Activated CD4-positive, alpha-beta T cell treated with anti-CD3 and anti-CD28 coated beads, Interleukin-2, amount 10 ng/mL, durations not matched to agents 7 days and 5 days (primary cell): Measurements from ENCODE around the gene LRGUK. TPM values are rescaled to one million over a fixed set of nuclear protein-coding genes. Genes with fewer than 3 reads are reported as not detected.

Experiments used
- CTCF ChIA-PET: fragments of 350-600 bp; sonication (Branson Sonifier 250); formaldehyde crosslinking; loops from one replicate; lab custom pipeline; 2021; ENCODE audit warnings: antibody characterized with exemption; lab: Charles Lee
- POLR2A ChIA-PET: fragments of 350-600 bp; sonication (Branson Sonifier 250); formaldehyde crosslinking; loops from one replicate; lab custom pipeline; 2021; ENCODE audit warnings: antibody characterized with exemption; lab: Charles Lee
- DNase-seq: peaks from one replicate; pipeline ENCODE4 v3.0.0-alpha.2; 2020
- H3K27ac Mint-ChIP-seq: one replicate; pipeline ENCODE4 v1.8.0; 2021; ENCODE audit warnings: mild to moderate bottlenecking, moderate library complexity, mixed read lengths
- H3K27me3 Mint-ChIP-seq: one replicate; pipeline ENCODE4 v1.8.0; 2021; ENCODE audit warnings: mixed read lengths
- H3K36me3 Mint-ChIP-seq: one replicate; pipeline ENCODE4 v1.8.0; 2021; ENCODE audit warnings: low read depth, mixed read lengths
- H3K4me1 Mint-ChIP-seq: one replicate; pipeline ENCODE4 v1.8.0; 2021; ENCODE audit warnings: mixed read lengths
- H3K4me3 Mint-ChIP-seq: one replicate; pipeline ENCODE4 v1.8.0; 2021; ENCODE audit warnings: mild to moderate bottlenecking, moderate library complexity, mixed read lengths
- H3K9me3 Mint-ChIP-seq: one replicate; pipeline ENCODE4 v1.8.0; 2021; ENCODE audit warnings: mixed read lengths
- total RNA-seq, 2 experiments: library from RNA; stranded (reverse); gene quantifications; one replicate each; pipeline ENCODE4 v1.2.3, GENCODE V29; 2021

The LRGUK gene
- total RNA-seq, 2 experiments from 2014 or later, result 0.17 to 0.25 TPM

- POLR2A ChIA-PET, result no interaction called here
- H3K36me3 Mint-ChIP-seq, result no peaks in the 10 kb centered on the region
- H3K27ac Mint-ChIP-seq, result no peak overlapping the region
- peaks cover 2% of the 10 kb centered on the region for H3K9me3 Mint-ChIP-seq
- DNase-seq, result no peak
- no peak overlapping the region for H3K4me3 Mint-ChIP-seq
- H3K27me3 Mint-ChIP-seq, result no peaks in the 10 kb centered on the region
- CTCF ChIA-PET, result no interaction called here
- no peaks in the 10 kb centered on the region for H3K4me1 Mint-ChIP-seq
These were observed 25.4 kb upstream of the LRGUK start for GRCh38 chr7:134101716-134102115.

GRCh38 chr7:134104166-134104565, 23.0 kb upstream of the LRGUK start:
- no peaks in the 10 kb centered on the region for H3K36me3 Mint-ChIP-seq
- ChIA-PET POLR2A (interaction anchor here (0.6 to 0.7 kb wide), 2 partner anchors 200 to 256 kb away, joined by 3 to 4 read pairs; no protein-coding TSS in a partner anchor), CTCF (no interaction called here)
- no peak for DNase-seq
- H3K4me3 Mint-ChIP-seq, result no peak overlapping the region
- H3K27me3 Mint-ChIP-seq, result no peaks in the 10 kb centered on the region
- H3K4me1 Mint-ChIP-seq, result no peaks in the 10 kb centered on the region
- H3K27ac Mint-ChIP-seq, result no peak overlapping the region
- peaks cover 2% of the 10 kb centered on the region for H3K9me3 Mint-ChIP-seq

- POLR2A ChIA-PET, result no interaction called here
- H3K27me3 Mint-ChIP-seq, result no peaks in the 10 kb centered on the region
- DNase-seq, result no peak
- CTCF ChIA-PET, result no interaction called here
- H3K4me3 Mint-ChIP-seq, result no peak overlapping the region
- peaks cover 2% of the 10 kb centered on the region for H3K9me3 Mint-ChIP-seq
- H3K36me3 Mint-ChIP-seq, result no peaks in the 10 kb centered on the region
- no peak overlapping the region for H3K27ac Mint-ChIP-seq
- H3K4me1 Mint-ChIP-seq, result no peaks in the 10 kb centered on the region
These were observed 21.3 kb upstream of the LRGUK start for GRCh38 chr7:134105841-134106240.

- peaks cover 4% of the 10 kb centered on the region for H3K4me1 Mint-ChIP-seq
- no peak for DNase-seq
- H3K27ac Mint-ChIP-seq, result no peak overlapping the region
- no peaks in the 10 kb centered on the region for H3K27me3 Mint-ChIP-seq
- ChIA-PET CTCF (no interaction called here), POLR2A (no interaction called here)
- H3K36me3 Mint-ChIP-seq, result no peaks in the 10 kb centered on the region
- H3K9me3 Mint-ChIP-seq, result no peaks in the 10 kb centered on the region
- H3K4me3 Mint-ChIP-seq, result no peak overlapping the region
These were observed 18.3 kb upstream of the LRGUK start for GRCh38 chr7:134108802-134109201.

DNA sequence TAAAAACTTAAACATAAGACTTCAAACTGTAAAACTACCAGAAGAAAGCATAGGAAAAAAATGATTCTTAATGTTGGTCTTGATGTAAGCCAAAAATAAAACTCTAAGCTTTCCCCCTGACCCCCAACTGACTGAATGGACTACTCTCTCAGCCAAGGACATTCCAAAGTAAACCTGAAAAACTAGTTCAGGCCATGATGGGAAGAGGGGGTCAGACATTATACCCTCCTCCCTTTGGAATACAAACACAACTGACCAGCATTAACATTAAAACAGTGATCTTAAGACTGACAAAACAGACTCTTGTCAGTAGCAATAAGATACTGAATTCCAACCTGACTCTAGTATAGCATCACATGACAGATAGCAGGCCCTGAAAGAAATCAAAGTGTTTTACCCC, 13.5 kb upstream of the LRGUK start:
- peaks cover 4% of the 10 kb centered on the region for H3K4me1 Mint-ChIP-seq
- H3K4me3 Mint-ChIP-seq, result no peak overlapping the region
- no peak overlapping the region for H3K27ac Mint-ChIP-seq
- H3K36me3 Mint-ChIP-seq, result no peaks in the 10 kb centered on the region
- DNase-seq, result no peak
- no peaks in the 10 kb centered on the region for H3K27me3 Mint-ChIP-seq
- POLR2A ChIA-PET, result no interaction called here
- CTCF ChIA-PET, result no interaction called here
- peaks cover 4% of the 10 kb centered on the region for H3K9me3 Mint-ChIP-seq

DNA sequence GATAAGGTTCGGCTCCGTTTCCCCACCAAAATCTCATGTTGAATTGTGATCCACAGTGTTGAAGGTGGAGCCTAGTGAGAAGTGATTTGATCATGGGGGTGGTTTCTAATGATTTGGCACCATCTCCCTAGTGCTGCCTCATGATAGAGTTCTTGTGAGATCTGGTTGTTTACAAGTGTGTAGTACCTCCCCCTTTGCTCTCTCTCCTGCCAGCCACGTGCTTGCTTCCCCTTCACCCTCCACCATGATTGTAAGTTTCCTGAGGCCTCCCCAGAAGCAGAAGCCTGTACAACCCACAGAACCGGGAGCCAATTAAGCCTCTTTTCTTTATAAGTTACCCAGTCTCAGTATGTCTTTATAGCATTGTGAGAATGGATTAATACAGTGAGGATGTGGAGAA, 12.1 kb upstream of the LRGUK start:
- peaks cover 4% of the 10 kb centered on the region for H3K9me3 Mint-ChIP-seq
- no peaks in the 10 kb centered on the region for H3K27me3 Mint-ChIP-seq
- H3K27ac Mint-ChIP-seq, result no peak overlapping the region
- no peak for DNase-seq
- H3K4me1 Mint-ChIP-seq, result peaks cover 4% of the 10 kb centered on the region
- H3K4me3 Mint-ChIP-seq, result no peak overlapping the region
- H3K36me3 Mint-ChIP-seq, result no peaks in the 10 kb centered on the region
- POLR2A ChIA-PET, result no interaction called here
- CTCF ChIA-PET, result no interaction called here

DNA sequence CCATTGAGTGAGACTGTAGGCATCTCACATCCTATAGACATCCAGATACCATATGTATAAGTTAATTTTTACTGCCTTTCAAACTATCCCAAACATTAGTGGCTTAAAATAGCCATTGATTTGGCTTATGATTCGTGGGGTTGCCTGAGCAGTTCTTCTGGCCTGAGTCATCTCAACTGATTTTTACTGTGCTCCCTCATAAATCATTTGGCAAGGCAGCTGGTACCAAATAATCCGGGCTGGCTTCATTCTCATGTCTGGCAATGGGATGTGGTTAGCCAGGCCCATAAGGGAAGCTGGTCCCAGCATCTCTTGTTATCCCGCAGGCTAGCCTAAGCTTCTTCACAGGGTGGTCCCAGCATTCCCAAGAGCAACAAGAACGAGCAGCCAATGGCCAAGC, 6.7 kb upstream of the LRGUK start:
- H3K36me3 Mint-ChIP-seq, result no peaks in the 10 kb centered on the region
- H3K4me3 Mint-ChIP-seq, result no peak overlapping the region
- H3K4me1 Mint-ChIP-seq, result no peaks in the 10 kb centered on the region
- DNase-seq, result no peak
- CTCF ChIA-PET, result no interaction called here
- peaks cover 4% of the 10 kb centered on the region for H3K9me3 Mint-ChIP-seq
- H3K27me3 Mint-ChIP-seq, result peaks cover 3% of the 10 kb centered on the region
- POLR2A ChIA-PET, result no interaction called here
- no peak overlapping the region for H3K27ac Mint-ChIP-seq

DNA sequence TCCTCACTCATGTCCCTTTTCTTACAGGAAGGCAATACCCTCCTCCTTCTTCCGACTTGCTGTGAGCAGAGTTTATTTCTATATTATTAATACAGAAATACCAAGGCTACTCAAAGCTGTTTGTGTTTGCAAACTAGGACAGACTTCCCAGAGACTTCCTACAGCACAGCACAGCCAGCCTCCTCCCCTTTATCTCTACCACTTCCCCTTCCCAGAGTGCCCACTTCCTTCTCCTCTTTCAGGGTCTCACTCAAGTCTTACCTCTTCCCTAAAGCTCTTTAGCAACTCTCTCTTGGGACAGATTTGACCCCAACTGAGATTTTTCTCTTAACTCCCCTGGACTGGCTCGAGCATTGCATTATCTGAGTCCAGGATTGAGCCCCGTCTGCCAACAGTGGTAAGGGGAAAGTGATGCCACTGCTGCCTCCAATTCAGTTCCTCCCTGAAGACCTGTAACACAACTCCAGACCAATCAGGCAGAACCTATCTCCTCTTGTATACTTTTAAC, 5.5 kb upstream of the LRGUK start:
- Mint-ChIP-seq H3K9me3 (peaks cover 4% of the 10 kb centered on the region), H3K4me1 (peaks cover 2% of the 10 kb centered on the region), H3K4me3 (no peak overlapping the region), H3K27ac (no peak overlapping the region), H3K27me3 (peaks cover 3% of the 10 kb centered on the region), H3K36me3 (no peaks in the 10 kb centered on the region)
- no peak for DNase-seq
- ChIA-PET CTCF (no interaction called here), POLR2A (no interaction called here)

DNA sequence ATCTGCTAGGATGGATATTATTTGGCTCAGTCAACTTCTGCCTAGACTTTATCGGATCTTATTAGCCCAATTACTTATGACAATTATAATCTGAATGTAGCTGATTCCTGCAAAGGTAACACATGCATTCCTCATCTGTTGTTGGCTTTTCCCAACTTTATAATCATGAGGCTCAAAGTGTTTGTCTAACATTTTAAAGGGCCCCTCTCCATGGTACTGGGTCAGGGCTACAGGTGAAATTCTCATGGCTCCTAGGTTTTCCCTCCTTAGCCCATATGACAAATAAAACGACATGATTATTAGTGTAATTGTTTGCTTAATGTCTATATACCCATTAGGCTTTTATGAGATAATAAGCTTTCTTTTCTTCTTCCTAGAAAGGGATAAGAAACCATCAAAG, 4.2 kb upstream of the LRGUK start:
- ChIA-PET CTCF (no interaction called here), POLR2A (interaction anchor here (0.6 kb wide), 1 partner anchor 190 kb away, joined by 4 read pairs; no protein-coding TSS in a partner anchor)
- no peaks in the 10 kb centered on the region for H3K36me3 Mint-ChIP-seq
- no peak for DNase-seq
- peaks cover 6% of the 10 kb centered on the region for H3K27me3 Mint-ChIP-seq
- H3K4me1 Mint-ChIP-seq, result peaks cover 14% of the 10 kb centered on the region
- H3K9me3 Mint-ChIP-seq, result peaks cover 3% of the 10 kb centered on the region
- no peak overlapping the region for H3K4me3 Mint-ChIP-seq
- no peak overlapping the region for H3K27ac Mint-ChIP-seq

DNA sequence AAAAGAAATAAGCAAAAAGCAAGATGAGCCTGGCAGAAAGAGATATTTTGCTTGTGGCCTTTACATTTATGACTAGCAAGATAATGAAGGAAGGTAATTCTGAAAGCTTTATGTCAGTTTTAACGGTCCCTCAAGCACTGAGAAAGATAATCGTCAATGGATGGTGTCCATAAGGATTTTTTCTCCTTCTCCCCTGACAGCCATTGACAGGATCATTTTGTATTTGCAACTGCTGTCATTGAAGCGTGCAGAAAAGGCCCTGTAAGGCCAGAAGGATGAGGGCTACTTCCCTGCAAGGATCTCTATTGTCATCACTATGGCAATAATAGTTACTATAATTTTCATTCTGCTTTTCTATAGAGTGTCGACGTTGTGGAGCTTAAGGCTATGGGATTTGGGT, 994 bp upstream of the LRGUK start:
- peaks cover 18% of the 10 kb centered on the region for H3K27me3 Mint-ChIP-seq
- DNase-seq, result no peak
- H3K4me1 Mint-ChIP-seq, result peaks cover 16% of the 10 kb centered on the region
- no peak overlapping the region for H3K4me3 Mint-ChIP-seq
- POLR2A ChIA-PET, result no interaction called here
- H3K9me3 Mint-ChIP-seq, result no peaks in the 10 kb centered on the region
- H3K36me3 Mint-ChIP-seq, result no peaks in the 10 kb centered on the region
- H3K27ac Mint-ChIP-seq, result no peak overlapping the region
- CTCF ChIA-PET, result interaction anchor here (0.9 kb wide), 1 partner anchor 11 kb away, joined by 3 read pairs; no protein-coding TSS in a partner anchor

DNA sequence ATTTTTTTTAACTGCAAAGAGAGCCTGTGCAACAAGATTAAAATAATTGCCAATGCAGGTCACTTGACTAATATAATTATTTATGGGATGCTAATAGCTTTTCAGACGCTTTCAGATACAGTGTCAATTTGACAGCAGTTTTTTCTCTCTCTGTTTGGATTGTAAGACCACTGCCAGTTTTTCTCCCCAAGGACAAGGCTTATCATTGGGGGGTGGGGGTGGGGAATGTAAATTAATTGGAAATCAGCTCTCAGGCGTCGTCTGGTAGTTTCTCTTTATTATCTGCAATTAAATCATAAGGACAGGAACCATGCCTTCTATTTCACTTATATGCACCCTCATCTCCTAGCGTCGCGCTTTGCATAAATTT, 559 bp upstream of the LRGUK start:
- Mint-ChIP-seq H3K9me3 (no peaks in the 10 kb centered on the region), H3K4me1 (peaks cover 16% of the 10 kb centered on the region), H3K36me3 (no peaks in the 10 kb centered on the region), H3K4me3 (peak overlapping the region; percentile 73), H3K27me3 (peaks cover 22% of the 10 kb centered on the region), H3K27ac (no peak overlapping the region)
- CTCF ChIA-PET, result interaction anchor here (0.9 to 1.8 kb wide), 3 partner anchors 9 to 27 kb away, joined by 3 to 4 read pairs (median 3); no protein-coding TSS in a partner anchor
- DNase-seq, result no peak
- POLR2A ChIA-PET, result no interaction called here

GRCh38 chr7:134128829-134129228, 1.7 kb downstream of the LRGUK start:
- Mint-ChIP-seq H3K9me3 (no peaks in the 10 kb centered on the region), H3K36me3 (no peaks in the 10 kb centered on the region), H3K27ac (no peak overlapping the region), H3K27me3 (peaks cover 27% of the 10 kb centered on the region), H3K4me1 (peaks cover 16% of the 10 kb centered on the region), H3K4me3 (no peak overlapping the region)
- DNase-seq, result no peak
- POLR2A ChIA-PET, result no interaction called here
- CTCF ChIA-PET, result no interaction called here

GRCh38 chr7:134129856-134130523, 2.9 kb downstream of the LRGUK start:
- no peak overlapping the region for H3K4me3 Mint-ChIP-seq
- peaks cover 32% of the 10 kb centered on the region for H3K27me3 Mint-ChIP-seq
- peaks cover 16% of the 10 kb centered on the region for H3K4me1 Mint-ChIP-seq
- DNase-seq, result no peak
- CTCF ChIA-PET, result interaction anchor here (1.3 kb wide), 1 partner anchor 11 kb away, joined by 6 read pairs; no protein-coding TSS in a partner anchor
- H3K9me3 Mint-ChIP-seq, result no peaks in the 10 kb centered on the region
- POLR2A ChIA-PET, result no interaction called here
- H3K27ac Mint-ChIP-seq, result no peak overlapping the region
- no peaks in the 10 kb centered on the region for H3K36me3 Mint-ChIP-seq

DNA sequence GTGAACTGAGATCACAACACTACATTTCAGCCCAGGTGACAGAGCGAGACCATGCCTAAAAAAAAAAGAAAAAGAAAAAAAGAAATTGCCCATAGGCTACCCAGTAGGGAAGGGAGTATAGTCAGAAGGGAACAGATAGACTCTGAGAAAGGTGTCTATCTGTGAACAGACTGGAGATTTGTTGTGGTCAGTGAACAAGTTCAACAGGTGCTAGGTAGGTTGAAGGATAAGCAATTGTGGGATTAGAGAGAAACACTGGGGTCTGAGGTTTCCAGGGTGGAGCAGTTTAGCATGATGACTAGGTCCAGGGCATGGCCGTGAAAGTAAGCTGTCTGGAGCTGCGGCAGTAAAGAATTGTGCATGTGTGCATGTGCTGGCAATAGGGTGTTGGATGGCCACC, 6.9 kb downstream of the LRGUK start:
- H3K4me3 Mint-ChIP-seq, result no peak overlapping the region
- ChIA-PET CTCF (no interaction called here), POLR2A (no interaction called here)
- H3K27me3 Mint-ChIP-seq, result peaks cover 27% of the 10 kb centered on the region
- no peak overlapping the region for H3K27ac Mint-ChIP-seq
- H3K36me3 Mint-ChIP-seq, result no peaks in the 10 kb centered on the region
- no peaks in the 10 kb centered on the region for H3K4me1 Mint-ChIP-seq
- no peak for DNase-seq
- no peaks in the 10 kb centered on the region for H3K9me3 Mint-ChIP-seq
